HepG2 (cell line): ENCODE data around the gene NEUROD4. TPM values are rescaled to one million over a fixed set of nuclear protein-coding genes. Genes with fewer than 3 reads are reported as not detected.

Experiments
- ATAC-seq: fragments of 200-7000 bp; cut with Tn5 transposase; 3 replicates; pipeline ENCODE4 v1.9.1; 2020; ENCODE audit warnings: mild to moderate bottlenecking, moderate library complexity
- BruUV-seq: library from RNA; stranded (reverse); fragments of 400-500 nt; replicated peaks from 2 replicates; lab custom pipeline; 2021; lab: Mats Ljungman, UMichigan
- CTCF ChIA-PET: fragments of 300-600 bp; formaldehyde crosslinking; extraction: SDS; loops from one replicate; lab custom pipeline; 2021; ENCODE audit warnings: low total read pairs, inconsistent platforms, low intra/inter-chr PET ratio; lab: Yijun Ruan, JAX
- POLR2A ChIA-PET: fragments of 350-600 bp; sonication (Branson Sonifier 250); formaldehyde crosslinking; loops from one replicate; lab custom pipeline; 2020; ENCODE audit warnings: antibody characterized with exemption, inconsistent platforms; lab: Yijun Ruan, JAX
- DNase-seq: peaks from one replicate; pipeline ENCODE4 v3.0.0-alpha.2; 2015; ENCODE audit warnings: low spot score
- FAIRE-seq: peaks from 3 replicates; lab custom pipeline; 2011; peaks lifted over from hg19 to GRCh38; lab: Jason Lieb, UNC
- H2AFZ ChIP-seq: one replicate; pipeline ENCODE4 v1.6.1; 2011; ENCODE audit warnings: low read length, inconsistent platforms
- H3K27ac ChIP-seq: fragments of 300-600 bp; 3 replicates; pipeline ENCODE4 v1.8.0; 2011; ENCODE audit warnings: mixed run types, mild to moderate bottlenecking, mixed read lengths, low read length, inconsistent platforms; ENCODE audit not compliant: insufficient read depth; ENCODE audit errors: extremely low read length
- H3K27me3 ChIP-seq, 2 experiments: fragments of 200-600 bp in 1 of 2; 2 replicates in 1 of 2; 3 replicates in 1 of 2; pipeline versions ENCODE4 v1.6.0 to v1.8.0; 2011; ENCODE audit warnings: low read length in 2 of 2, mild to moderate bottlenecking in 2 of 2, moderate library complexity in 2 of 2, inconsistent platforms in 1 of 2; ENCODE audit not compliant: insufficient read depth in 2 of 2, control insufficient read depth in 1 of 2
- H3K36me3 ChIP-seq, 2 experiments: fragments of 200-600 bp in 1 of 2; replicated peaks in 1 of 2; 2 replicates in 1 of 2; 3 replicates in 1 of 2; pipeline versions ENCODE4 v1.5.1 to v1.8.0; 2011; ENCODE audit warnings: low read length in 2 of 2, inconsistent platforms in 1 of 2; ENCODE audit not compliant: insufficient read depth in 2 of 2, control insufficient read depth in 1 of 2
- H3K4me1 ChIP-seq: 2 replicates; pipeline ENCODE4 v1.5.1; 2012; ENCODE audit warnings: low read length, inconsistent platforms; ENCODE audit not compliant: insufficient read depth
- H3K4me2 ChIP-seq: 2 replicates; pipeline ENCODE4 v1.6.0; 2011; ENCODE audit warnings: low read depth, low read length, inconsistent platforms
- H3K4me3 ChIP-seq, 3 experiments: fragments of 200-600 bp in 1 of 3; sonication (generic), shearing (Covaris generic) in 1 of 3; replicated peaks in 1 of 3; 2 replicates each; pipeline ENCODE4 v1.5.1; 2011 to 2016; ENCODE audit warnings: low read length in 3 of 3, inconsistent platforms in 2 of 3, low read depth in 2 of 3, mild to moderate bottlenecking in 2 of 3, control low read depth in 1 of 3, mixed read lengths in 1 of 3; ENCODE audit not compliant: insufficient read depth in 1 of 3
- H3K79me2 ChIP-seq: one replicate; pipeline ENCODE4 v1.6.1; 2011; ENCODE audit warnings: low read length, inconsistent platforms; ENCODE audit not compliant: insufficient read depth
- H3K9ac ChIP-seq: 2 replicates; pipeline ENCODE4 v1.6.0; 2011; ENCODE audit warnings: mild to moderate bottlenecking, low read depth, low read length, inconsistent platforms; ENCODE audit not compliant: insufficient read depth
- H3K9me3 ChIP-seq: 2 replicates; pipeline ENCODE4 v1.5.1; 2012; ENCODE audit warnings: mild to moderate bottlenecking, low read length
- H4K20me1 ChIP-seq: 2 replicates; pipeline ENCODE4 v1.6.0; 2011; ENCODE audit warnings: inconsistent platforms, mild to moderate bottlenecking, low read length, moderate library complexity; ENCODE audit not compliant: insufficient read depth
- CC2D1A ChIP-seq: sonication (generic); formaldehyde crosslinking; IDR thresholded peaks from 2 replicates; pipeline ENCODE4 v1.8.1; 2023; ENCODE audit warnings: mild to moderate bottlenecking, missing genetic modification reagents
- GABPB1 ChIP-seq: IDR thresholded peaks from 2 replicates; pipeline ENCODE4 v1.6.1; 2016; ENCODE audit warnings: mild to moderate bottlenecking, missing genetic modification reagents, moderate library complexity, missing compliant biosample characterization
- GZF1 ChIP-seq: sonication (generic); formaldehyde crosslinking; IDR thresholded peaks from 2 replicates; pipeline ENCODE4 v1.5.1; 2020; ENCODE audit warnings: mild to moderate bottlenecking, missing genetic modification reagents
- HDAC6 ChIP-seq: fragments of 200-600 bp; sonication (generic); IDR thresholded peaks from 2 replicates; pipeline ENCODE4 v1.7.0; 2017; ENCODE audit warnings: mild to moderate bottlenecking, antibody characterized with exemption, low read length, low read depth
- NCOA5 ChIP-seq: sonication (generic); formaldehyde crosslinking; IDR thresholded peaks from 2 replicates; pipeline ENCODE4 v1.4.0; 2020; ENCODE audit warnings: missing genetic modification reagents
- RXRA ChIP-seq: sonication (generic); formaldehyde crosslinking; IDR thresholded peaks from 2 replicates; pipeline ENCODE4 v1.5.1; 2020; ENCODE audit warnings: missing genetic modification reagents
- TEF ChIP-seq: sonication (generic); formaldehyde crosslinking; IDR thresholded peaks from 2 replicates; pipeline ENCODE4 v1.5.0; 2020; ENCODE audit warnings: missing genetic modification reagents
- THAP9 ChIP-seq: sonication (generic); formaldehyde crosslinking; IDR thresholded peaks from 2 replicates; pipeline ENCODE4; 2020; ENCODE audit warnings: missing genetic modification reagents, mild to moderate bottlenecking, borderline replicate concordance
- ZBTB7A ChIP-seq: sonication (generic); formaldehyde crosslinking; IDR thresholded peaks from 2 replicates; pipeline ENCODE4 v1.8.0; 2022; ENCODE audit warnings: mild to moderate bottlenecking, missing genetic modification reagents
- ZNF3 ChIP-seq: IDR thresholded peaks from 2 replicates; pipeline ENCODE4 v1.7.0; 2017; ENCODE audit warnings: inconsistent platforms
- ZNF674 ChIP-seq: sonication (generic); formaldehyde crosslinking; IDR thresholded peaks from 2 replicates; pipeline ENCODE4 v1.5.0; 2020; ENCODE audit warnings: low read depth, mild to moderate bottlenecking, missing genetic modification reagents
- WGBS: methylation state at CpG from one replicate; pipeline ENCODE4 v1.1.6; 2017; ENCODE audit warnings: low lambda C conversion rate; 5-methylcytosine and 5-hydroxymethylcytosine counted together
- in situ Hi-C: cut with HindIII; loops from 2 replicates; pipeline ENCODE4 v1.10.0; 2017; ENCODE audit warnings: low pct_unique_long_range_greater_than_20kb; ENCODE audit not compliant: extremely low pct_ligation_motif_present
- intact Hi-C: fragments of 100-400 bp; cut with micrococcal nuclease; formaldehyde crosslinking; loops from one replicate; pipeline ENCODE4 v1.10.0; 2022; ENCODE audit not compliant: unreplicated experiment
- polyA plus RNA-seq, 8 experiments: library from polyadenylated mRNA; depleted of rRNA in 3 of 8; stranded (reverse) in 7 of 8; unstranded in 1 of 8; fragments of >200 nt; fragmentation: Illumina TruSeq in 4 of 8; extraction: Trizol in 4 of 8; gene quantifications; 2 replicates each; pipeline versions ENCODE4 v1.2.1 to v1.2.3, GENCODE V29; 2011 to 2016; ENCODE audit warnings: low read depth in 4 of 8, missing spikeins in 1 of 8, mixed read lengths in 1 of 8; ENCODE audit not compliant: insufficient read depth in 1 of 8
- total RNA-seq, 5 experiments: library from RNA; depleted of rRNA; stranded (reverse); fragments of >200 nt; fragmentation: Illumina TruSeq; extraction: Trizol; gene quantifications; 2 replicates each; pipeline ENCODE4 v1.2.3, GENCODE V29; 2016; ENCODE audit warnings: low read depth in 1 of 5

The NEUROD4 gene
- total and polyA plus RNA-seq, 2 of the 13 experiments (the other 11 are each of a cell fraction or from before 2014, with no cell fraction given) = not detected

DNA sequence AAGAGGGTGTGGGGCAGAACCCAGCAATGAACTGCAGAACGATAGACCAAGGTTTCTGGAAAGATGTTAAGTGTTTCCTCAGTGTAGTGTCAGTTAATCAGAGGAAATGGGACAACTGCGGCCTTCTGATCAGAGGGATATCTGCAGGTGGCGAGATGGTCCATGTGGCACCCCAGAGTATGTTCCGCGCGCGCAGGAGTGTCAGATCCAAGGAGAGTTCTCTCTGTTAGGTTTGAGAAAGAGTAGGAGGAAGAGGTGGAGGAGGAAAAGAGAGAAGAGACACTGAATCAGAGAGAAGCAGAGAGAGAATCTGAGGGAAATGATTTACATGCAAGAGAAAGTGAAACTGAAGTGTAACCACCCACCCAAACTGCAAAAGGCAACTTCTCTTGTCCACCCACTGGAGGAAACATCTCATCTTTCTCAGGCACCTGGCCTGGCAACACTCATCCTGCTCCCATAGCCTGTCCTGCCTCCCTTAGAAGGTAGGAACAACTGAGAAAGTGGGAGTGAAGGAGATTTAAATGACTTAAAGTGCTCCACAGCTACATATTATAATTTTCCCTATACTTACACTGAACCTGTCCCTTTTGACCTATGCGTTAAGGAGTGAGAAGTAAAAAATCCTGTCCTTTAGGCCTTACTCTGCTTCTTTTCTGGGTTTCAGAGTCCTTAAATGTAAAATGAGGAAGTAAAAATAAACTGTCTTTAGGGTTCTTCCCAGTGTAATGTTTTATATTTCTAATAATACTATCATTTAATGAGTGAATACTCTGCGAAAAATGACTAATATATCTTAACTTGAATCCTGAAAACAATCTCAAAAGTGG lies 28.4 kb upstream of the NEUROD4 start:
- Histone ChIP-seq H3K4me2 (no peak overlapping the region), H3K9ac (no peak overlapping the region), H3K27me3 (peaks cover 0 to 6% of the 10 kb centered on the region in 2 experiments; a peak in 1 of 5 replicates), H3K27ac (no peak overlapping the region), H3K9me3 (no peaks in the 10 kb centered on the region), H3K79me2 (no peaks in the 10 kb centered on the region), H2AFZ (no peak overlapping the region), H3K4me3 (no peak overlapping the region), H3K4me1 (no peaks in the 10 kb centered on the region), H4K20me1 (no peaks in the 10 kb centered on the region), H3K36me3 (no peaks in the 10 kb centered on the region)
- ChIA-PET CTCF (no interaction called here), POLR2A (no interaction called here)
- DNase-seq (no peak), FAIRE-seq (no peak), ATAC-seq (no peak)
- TF ChIP-seq THAP9 (CRISPR knock-in tag) (no peak), ZBTB7A (CRISPR knock-in tag) (no peak), RXRA (CRISPR knock-in tag) (no peak), CC2D1A (no peak), HDAC6 (no peak), ZNF3 (CRISPR knock-in tag) (no peak), GABPB1 (CRISPR knock-in tag) (no peak), GZF1 (CRISPR knock-in tag) (no peak), ZNF674 (CRISPR knock-in tag) (no peak), TEF (no peak), NCOA5 (CRISPR knock-in tag) (no peak)
- 46% methylated on average over 9 of the region's 9 CpGs for WGBS
- in situ Hi-C loops = loop anchor here (5.0 to 10.0 kb wide), 2 partner anchors 81 to 153 kb away; no protein-coding TSS in a partner anchor
- intact Hi-C loops = no loop called here
- BruUV-seq = no TSS peak
